ENCODE data around the gene MSANTD2. TPM values are rescaled to one million over a fixed set of nuclear protein-coding genes. Genes with fewer than 3 reads are reported as not detected.

The MSANTD2 gene
- total and polyA plus RNA-seq, 2 donors: 7.7 to 22.2 TPM

- Histone ChIP-seq H3K36me3 (ENCODE audit: control insufficient read depth in 2 of 2, insufficient read depth in 2 of 2, low read length in 1 of 2) (no peaks in the 10 kb centered on the region), H3K27me3 (ENCODE audit: control insufficient read depth in 2 of 2, insufficient read depth in 1 of 2, low read length in 1 of 2) (peaks cover 65 to 91% of the 10 kb centered on the region in 2 donors), H3K27ac (ENCODE audit: low read depth in 1 of 2, low read length in 1 of 2) (no peak overlapping the region), H3K9me3 (ENCODE audit: control insufficient read depth in 2 of 2, insufficient read depth in 1 of 2, low read length in 1 of 2) (peaks cover 0 to 8% of the 10 kb centered on the region in 2 donors), H3K4me3 (ENCODE audit: low read length in 2 of 2) (no peak overlapping the region), H3K4me1 (ENCODE audit: control insufficient read depth in 2 of 2, insufficient read depth in 2 of 2, low read length in 2 of 2) (peaks cover 0 to 9% of the 10 kb centered on the region in 2 donors)
- 7% methylated on average over 20 of the region's 20 CpGs for WGBS
- DNase-seq (ENCODE audit: low read depth in 6 of 9, low spot score in 9 of 9): no peak
Observed at GRCh38 chr11:124839972-124840621, 39.9 kb upstream of the MSANTD2 start.

GRCh38 chr11:124839128-124839971, 39.1 kb upstream of the MSANTD2 start:
- Histone ChIP-seq H3K27me3 (ENCODE audit: control insufficient read depth in 2 of 2, insufficient read depth in 1 of 2, low read length in 1 of 2) (peaks cover 58 to 83% of the 10 kb centered on the region in 2 donors), H3K4me3 (ENCODE audit: low read length in 2 of 2) (peak overlapping the region in 1 of 2 donors; percentile 18)
- DNase-seq (ENCODE audit: low read depth in 6 of 9, low spot score in 9 of 9): no peak

GRCh38 chr11:124838805-124839127, 38.6 kb upstream of the MSANTD2 start:
- peaks cover 0 to 9% of the 10 kb centered on the region in 2 donors for H3K4me1 ChIP-seq (ENCODE audit: control insufficient read depth in 2 of 2, insufficient read depth in 2 of 2, low read length in 2 of 2)
- peaks cover 0 to 4% of the 10 kb centered on the region in 2 donors for H3K9me3 ChIP-seq (ENCODE audit: control insufficient read depth in 2 of 2, insufficient read depth in 1 of 2, low read length in 1 of 2)
- H3K27ac ChIP-seq (ENCODE audit: low read depth in 1 of 2, low read length in 1 of 2): no peak overlapping the region
- H3K4me3 ChIP-seq (ENCODE audit: low read length in 2 of 2): no peak overlapping the region
- peaks cover 55 to 77% of the 10 kb centered on the region in 2 donors for H3K27me3 ChIP-seq (ENCODE audit: control insufficient read depth in 2 of 2, insufficient read depth in 1 of 2, low read length in 1 of 2)
- no peak for DNase-seq (ENCODE audit: low read depth in 6 of 9, low spot score in 9 of 9)
- 28% methylated on average over 5 of the region's 5 CpGs for WGBS
- H3K36me3 ChIP-seq (ENCODE audit: control insufficient read depth in 2 of 2, insufficient read depth in 2 of 2, low read length in 1 of 2): no peaks in the 10 kb centered on the region

More at GRCh38 chr11:124839128-124839971, 39.1 kb upstream of the MSANTD2 start:
- H3K36me3 ChIP-seq (ENCODE audit: control insufficient read depth in 2 of 2, insufficient read depth in 2 of 2, low read length in 1 of 2): no peaks in the 10 kb centered on the region
- H3K27ac ChIP-seq (ENCODE audit: low read depth in 1 of 2, low read length in 1 of 2): no peak overlapping the region
- H3K9me3 ChIP-seq (ENCODE audit: control insufficient read depth in 2 of 2, insufficient read depth in 1 of 2, low read length in 1 of 2): peaks cover 0 to 7% of the 10 kb centered on the region in 2 donors
- 1% methylated on average over 87 of the region's 87 CpGs for WGBS
- peaks cover 0 to 9% of the 10 kb centered on the region in 2 donors for H3K4me1 ChIP-seq (ENCODE audit: control insufficient read depth in 2 of 2, insufficient read depth in 2 of 2, low read length in 2 of 2)

GRCh38 chr11:124837491-124837856, 37.3 kb upstream of the MSANTD2 start:
- no peak overlapping the region for H3K27ac ChIP-seq (ENCODE audit: low read depth in 1 of 2, low read length in 1 of 2)
- peaks cover 0 to 9% of the 10 kb centered on the region in 2 donors for H3K4me1 ChIP-seq (ENCODE audit: control insufficient read depth in 2 of 2, insufficient read depth in 2 of 2, low read length in 2 of 2)
- 14% methylated on average over 3 of the region's 3 CpGs for WGBS
- DNase-seq (ENCODE audit: low read depth in 6 of 9, low spot score in 9 of 9): peak in 5 of 9 donors; percentile 11 to 42 (median 14)
- H3K36me3 ChIP-seq (ENCODE audit: control insufficient read depth in 2 of 2, insufficient read depth in 2 of 2, low read length in 1 of 2): no peaks in the 10 kb centered on the region
- peaks cover 42 to 66% of the 10 kb centered on the region in 2 donors for H3K27me3 ChIP-seq (ENCODE audit: control insufficient read depth in 2 of 2, insufficient read depth in 1 of 2, low read length in 1 of 2)
- H3K4me3 ChIP-seq (ENCODE audit: low read length in 2 of 2): no peak overlapping the region
- no peaks in the 10 kb centered on the region for H3K9me3 ChIP-seq (ENCODE audit: control insufficient read depth in 2 of 2, insufficient read depth in 1 of 2, low read length in 1 of 2)

- no peak overlapping the region for H3K4me3 ChIP-seq (ENCODE audit: low read length in 2 of 2)
- H3K27ac ChIP-seq (ENCODE audit: low read depth in 1 of 2, low read length in 1 of 2): no peak overlapping the region
- DNase-seq (ENCODE audit: low read depth in 6 of 9, low spot score in 9 of 9): no peak
- H3K36me3 ChIP-seq (ENCODE audit: control insufficient read depth in 2 of 2, insufficient read depth in 2 of 2, low read length in 1 of 2): no peaks in the 10 kb centered on the region
- peaks cover 34 to 53% of the 10 kb centered on the region in 2 donors for H3K27me3 ChIP-seq (ENCODE audit: control insufficient read depth in 2 of 2, insufficient read depth in 1 of 2, low read length in 1 of 2)
- WGBS: 96% methylated on average over 8 of the region's 8 CpGs
- H3K9me3 ChIP-seq (ENCODE audit: control insufficient read depth in 2 of 2, insufficient read depth in 1 of 2, low read length in 1 of 2): no peaks in the 10 kb centered on the region
- peaks cover 0 to 9% of the 10 kb centered on the region in 2 donors for H3K4me1 ChIP-seq (ENCODE audit: control insufficient read depth in 2 of 2, insufficient read depth in 2 of 2, low read length in 2 of 2)
Observed at GRCh38 chr11:124835918-124836317, 35.7 kb upstream of the MSANTD2 start.

GRCh38 chr11:124834526-124835180, 34.4 kb upstream of the MSANTD2 start:
- Histone ChIP-seq H3K36me3 (ENCODE audit: control insufficient read depth in 2 of 2, insufficient read depth in 2 of 2, low read length in 1 of 2) (no peaks in the 10 kb centered on the region), H3K4me3 (ENCODE audit: low read length in 2 of 2) (no peak overlapping the region), H3K9me3 (ENCODE audit: control insufficient read depth in 2 of 2, insufficient read depth in 1 of 2, low read length in 1 of 2) (no peaks in the 10 kb centered on the region), H3K4me1 (ENCODE audit: control insufficient read depth in 2 of 2, insufficient read depth in 2 of 2, low read length in 2 of 2) (peaks cover 0 to 9% of the 10 kb centered on the region in 2 donors), H3K27ac (ENCODE audit: low read depth in 1 of 2, low read length in 1 of 2) (no peak overlapping the region), H3K27me3 (ENCODE audit: control insufficient read depth in 2 of 2, insufficient read depth in 1 of 2, low read length in 1 of 2) (peaks cover 26 to 43% of the 10 kb centered on the region in 2 donors)
- WGBS: 93% methylated on average over 3 of the region's 3 CpGs
- DNase-seq (ENCODE audit: low read depth in 6 of 9, low spot score in 9 of 9): no peak

GRCh38 chr11:124832571-124832970, 32.4 kb upstream of the MSANTD2 start:
- Histone ChIP-seq H3K36me3 (ENCODE audit: control insufficient read depth in 2 of 2, insufficient read depth in 2 of 2, low read length in 1 of 2) (no peaks in the 10 kb centered on the region), H3K27ac (ENCODE audit: low read depth in 1 of 2, low read length in 1 of 2) (no peak overlapping the region), H3K27me3 (ENCODE audit: control insufficient read depth in 2 of 2, insufficient read depth in 1 of 2, low read length in 1 of 2) (peaks cover 6 to 22% of the 10 kb centered on the region in 2 donors), H3K9me3 (ENCODE audit: control insufficient read depth in 2 of 2, insufficient read depth in 1 of 2, low read length in 1 of 2) (no peaks in the 10 kb centered on the region), H3K4me3 (ENCODE audit: low read length in 2 of 2) (no peak overlapping the region), H3K4me1 (ENCODE audit: control insufficient read depth in 2 of 2, insufficient read depth in 2 of 2, low read length in 2 of 2) (peaks cover 0 to 5% of the 10 kb centered on the region in 2 donors)
- 64% methylated on average over 4 of the region's 4 CpGs for WGBS
- DNase-seq (ENCODE audit: low read depth in 6 of 9, low spot score in 9 of 9): no peak

- Histone ChIP-seq H3K27me3 (ENCODE audit: control insufficient read depth in 2 of 2, insufficient read depth in 1 of 2, low read length in 1 of 2) (peaks cover 0 to 16% of the 10 kb centered on the region in 2 donors), H3K36me3 (ENCODE audit: control insufficient read depth in 2 of 2, insufficient read depth in 2 of 2, low read length in 1 of 2) (no peaks in the 10 kb centered on the region), H3K27ac (ENCODE audit: low read depth in 1 of 2, low read length in 1 of 2) (no peak overlapping the region), H3K9me3 (ENCODE audit: control insufficient read depth in 2 of 2, insufficient read depth in 1 of 2, low read length in 1 of 2) (no peaks in the 10 kb centered on the region), H3K4me1 (ENCODE audit: control insufficient read depth in 2 of 2, insufficient read depth in 2 of 2, low read length in 2 of 2) (peaks cover 0 to 2% of the 10 kb centered on the region in 2 donors), H3K4me3 (ENCODE audit: low read length in 2 of 2) (no peak overlapping the region)
- no peak for DNase-seq (ENCODE audit: low read depth in 6 of 9, low spot score in 9 of 9)
- WGBS: 95% methylated on average over 2 of the region's 2 CpGs
Observed at GRCh38 chr11:124831897-124832296, 31.7 kb upstream of the MSANTD2 start.

- WGBS: 92% methylated on average over 3 of the region's 3 CpGs
- Histone ChIP-seq H3K27ac (ENCODE audit: low read depth in 1 of 2, low read length in 1 of 2) (no peak overlapping the region), H3K36me3 (ENCODE audit: control insufficient read depth in 2 of 2, insufficient read depth in 2 of 2, low read length in 1 of 2) (no peaks in the 10 kb centered on the region), H3K27me3 (ENCODE audit: control insufficient read depth in 2 of 2, insufficient read depth in 1 of 2, low read length in 1 of 2) (peaks cover 0 to 8% of the 10 kb centered on the region in 2 donors), H3K4me1 (ENCODE audit: control insufficient read depth in 2 of 2, insufficient read depth in 2 of 2, low read length in 2 of 2) (no peaks in the 10 kb centered on the region), H3K4me3 (ENCODE audit: low read length in 2 of 2) (no peak overlapping the region), H3K9me3 (ENCODE audit: control insufficient read depth in 2 of 2, insufficient read depth in 1 of 2, low read length in 1 of 2) (no peaks in the 10 kb centered on the region)
- DNase-seq (ENCODE audit: low read depth in 6 of 9, low spot score in 9 of 9): no peak
Observed at GRCh38 chr11:124830749-124831148, 30.5 kb upstream of the MSANTD2 start.

Data from thymus (tissue), 11 donors.